HG02840 (cell line): ENCODE data around the gene SETD5.

Source experiments
- ATAC-seq: cut with Tn5 transposase; IDR thresholded peaks from one replicate; pipeline ENCODE4 v1.9.1; 2021; ENCODE audit warnings: mild to moderate bottlenecking, moderate library complexity, moderate number of reproducible peaks; ENCODE audit not compliant: unreplicated experiment, low FRiP score

Gene SETD5

GRCh38 chr3:9501226-9501625 is 103.8 kb downstream of the SETD5 start:
- no peak for ATAC-seq

- ATAC-seq = no peak
These were observed 105.9 kb downstream of the SETD5 start for GRCh38 chr3:9503283-9503682.

GRCh38 chr3:9507586-9508578 is 110.5 kb downstream of the SETD5 start:
- no peak for ATAC-seq

GRCh38 chr3:9508781-9509180 is 111.4 kb downstream of the SETD5 start:
- ATAC-seq = no peak

GRCh38 chr3:9512456-9513045 is 115.1 kb downstream of the SETD5 start:
- ATAC-seq = no peak

GRCh38 chr3:9514306-9514705 is 116.9 kb downstream of the SETD5 start:
- no peak for ATAC-seq

- ATAC-seq = no peak
These were observed 117.5 kb downstream of the SETD5 start for GRCh38 chr3:9514956-9515355.

- no peak for ATAC-seq
These were observed 127.7 kb downstream of the SETD5 start for GRCh38 chr3:9525078-9525477.
